A673 (cell line): ENCODE measurements around the gene GSTO2. TPM values are rescaled to one million over a fixed set of nuclear protein-coding genes. Genes with fewer than 3 reads are reported as not detected.

Experiments
- BruUV-seq: library from RNA; stranded (reverse); fragments of 400-500 nt; replicated peaks from 2 replicates; lab custom pipeline; 2021; lab: Mats Ljungman, UMichigan
- CTCF ChIA-PET: fragments of 300-600 bp; sonication (Branson Sonifier 250); formaldehyde crosslinking; loops from one replicate; lab custom pipeline; 2022; ENCODE audit warnings: antibody characterized with exemption; lab: Charles Lee
- POLR2A ChIA-PET: fragments of 300-600 bp; sonication (Branson Sonifier 250); formaldehyde crosslinking; loops from one replicate; lab custom pipeline; 2022; ENCODE audit warnings: antibody characterized with exemption; ENCODE audit not compliant: low non-redundant PET; lab: Charles Lee
- DNase-seq: peaks from one replicate; pipeline ENCODE4 v3.0.0-alpha.2; 2015; ENCODE audit warnings: low spot score
- H3K27ac ChIP-seq: fragments of 200-600 bp; sonication (generic); 2 replicates; pipeline ENCODE4 v1.5.1; 2016; ENCODE audit warnings: mixed run types, low read depth, mild to moderate bottlenecking, mixed read lengths, antibody characterized with exemption, low read length; ENCODE audit not compliant: poor library complexity, severe bottlenecking
- H3K27me3 ChIP-seq: fragments of 200-600 bp; sonication (generic); replicated peaks from 2 replicates; pipeline ENCODE4 v1.6.1; 2017; ENCODE audit warnings: mixed run types, low read depth, mild to moderate bottlenecking, mixed read lengths, antibody characterized with exemption, low read length; ENCODE audit not compliant: insufficient read depth, poor library complexity
- H3K36me3 ChIP-seq: fragments of 200-600 bp; sonication (generic); 2 replicates; pipeline ENCODE4 v1.6.1; 2016; ENCODE audit warnings: mixed run types, mild to moderate bottlenecking, mixed read lengths, antibody characterized with exemption, low read length; ENCODE audit not compliant: insufficient read depth, poor library complexity, severe bottlenecking
- H3K4me1 ChIP-seq: fragments of 200-600 bp; sonication (generic); 2 replicates; pipeline ENCODE4 v1.6.1; 2017; ENCODE audit warnings: mixed run types, mild to moderate bottlenecking, mixed read lengths, antibody characterized with exemption, low read length; ENCODE audit not compliant: insufficient read depth, poor library complexity, severe bottlenecking
- H3K4me3 ChIP-seq: fragments of 200-600 bp; sonication (generic); 2 replicates; pipeline ENCODE4 v1.5.1; 2016; ENCODE audit warnings: low read depth, mixed run types, mild to moderate bottlenecking, mixed read lengths, low read length; ENCODE audit not compliant: poor library complexity, severe bottlenecking
- H3K9me3 ChIP-seq: fragments of 200-600 bp; sonication (generic); 2 replicates; pipeline ENCODE4 v1.6.1; 2016; ENCODE audit warnings: mixed run types, low read depth, mild to moderate bottlenecking, mixed read lengths, antibody characterized with exemption, low read length; ENCODE audit not compliant: poor library complexity, severe bottlenecking
- EZH2 ChIP-seq: fragments of 200-600 bp; sonication (generic); IDR thresholded peaks from 2 replicates; pipeline ENCODE4 v1.6.1; 2017; ENCODE audit warnings: borderline replicate concordance, low read depth, mild to moderate bottlenecking, mixed read lengths, antibody characterized with exemption, low read length; ENCODE audit not compliant: poor library complexity, severe bottlenecking
- intact Hi-C: fragments of 100-400 bp; cut with micrococcal nuclease; formaldehyde crosslinking; loops from one replicate; pipeline ENCODE4 v1.10.0; 2022; ENCODE audit not compliant: unreplicated experiment
- total RNA-seq: library from RNA; stranded (reverse); gene quantifications from 2 replicates; pipeline ENCODE4 v1.2.3, GENCODE V29; 2021
- TF ChIP-seq, protein P1 (sequence below): fragments of 300-800, 200-600 bp; sonication (generic); conservative IDR thresholded peaks from 2 replicates; pipeline ENCODE4 v1.5.1; 2017; ENCODE audit warnings: low read depth, mild to moderate bottlenecking, antibody characterized with exemption, low read length, moderate library complexity, mixed read lengths

GSTO2 gene
- total RNA-seq, 1 experiment from 2014 or later: 0.26 TPM

GRCh38 chr10:104299031-104299904 is 30.3 kb downstream of the GSTO2 start:
- Histone ChIP-seq H3K9me3 (no peaks in the 10 kb centered on the region), H3K27me3 (peaks cover 3% of the 10 kb centered on the region), H3K36me3 (no peaks in the 10 kb centered on the region), H3K27ac (no peak overlapping the region), H3K4me3 (no peak overlapping the region), H3K4me1 (no peaks in the 10 kb centered on the region)
- CTCF ChIA-PET: interaction anchor here (1.9 kb wide), 1 partner anchor 54 kb away, joined by 5 read pairs; the partner anchor contains the start of gene CFAP58
- DNase-seq: no peak
- POLR2A ChIA-PET: interaction anchor here (0.5 kb wide), 1 partner anchor 70 kb away, joined by 4 read pairs; no protein-coding TSS in a partner anchor
- BruUV-seq: no TSS peak
- TF ChIP-seq, protein P1, sequence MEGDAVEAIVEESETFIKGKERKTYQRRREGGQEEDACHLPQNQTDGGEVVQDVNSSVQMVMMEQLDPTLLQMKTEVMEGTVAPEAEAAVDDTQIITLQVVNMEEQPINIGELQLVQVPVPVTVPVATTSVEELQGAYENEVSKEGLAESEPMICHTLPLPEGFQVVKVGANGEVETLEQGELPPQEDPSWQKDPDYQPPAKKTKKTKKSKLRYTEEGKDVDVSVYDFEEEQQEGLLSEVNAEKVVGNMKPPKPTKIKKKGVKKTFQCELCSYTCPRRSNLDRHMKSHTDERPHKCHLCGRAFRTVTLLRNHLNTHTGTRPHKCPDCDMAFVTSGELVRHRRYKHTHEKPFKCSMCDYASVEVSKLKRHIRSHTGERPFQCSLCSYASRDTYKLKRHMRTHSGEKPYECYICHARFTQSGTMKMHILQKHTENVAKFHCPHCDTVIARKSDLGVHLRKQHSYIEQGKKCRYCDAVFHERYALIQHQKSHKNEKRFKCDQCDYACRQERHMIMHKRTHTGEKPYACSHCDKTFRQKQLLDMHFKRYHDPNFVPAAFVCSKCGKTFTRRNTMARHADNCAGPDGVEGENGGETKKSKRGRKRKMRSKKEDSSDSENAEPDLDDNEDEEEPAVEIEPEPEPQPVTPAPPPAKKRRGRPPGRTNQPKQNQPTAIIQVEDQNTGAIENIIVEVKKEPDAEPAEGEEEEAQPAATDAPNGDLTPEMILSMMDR: no peak
- no peak for TF ChIP-seq EZH2
- intact Hi-C loops: no loop called here

DNA sequence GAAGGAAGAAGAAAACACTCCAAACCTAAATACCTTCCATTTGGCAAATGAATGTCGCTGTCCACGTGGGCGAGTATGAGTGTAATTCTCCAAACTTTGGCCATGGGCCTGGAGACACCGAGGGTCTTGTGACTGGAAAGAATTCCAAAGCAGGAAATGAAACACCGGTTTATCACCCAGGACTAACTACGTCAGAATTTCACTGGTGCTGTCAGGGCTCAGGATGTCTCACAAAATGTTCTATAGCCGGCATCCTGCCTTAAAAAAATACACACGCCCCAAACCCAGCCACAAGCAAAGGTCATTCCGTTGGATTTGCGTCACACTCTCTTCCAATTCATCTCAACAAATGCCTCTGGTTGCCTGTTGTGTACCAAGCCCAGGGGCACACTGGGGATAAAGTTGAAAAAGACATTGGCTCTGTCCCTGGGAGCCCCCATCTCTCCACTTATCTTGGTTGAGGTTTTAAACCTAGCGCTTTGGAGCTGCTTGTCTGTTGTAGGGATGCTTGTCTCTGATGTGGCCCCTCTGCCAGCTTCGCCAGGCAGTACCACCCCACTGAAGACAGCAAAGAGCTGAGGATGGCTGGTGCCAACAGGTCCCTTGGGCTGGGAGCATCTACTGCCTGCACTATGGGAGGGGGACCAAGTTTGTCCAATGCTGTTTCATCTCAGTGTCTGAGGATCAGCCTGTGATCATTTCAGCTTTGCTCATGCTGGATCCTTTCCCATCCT is 31.2 kb downstream of the GSTO2 start:
- intact Hi-C loops: no loop called here
- no peaks in the 10 kb centered on the region for H3K36me3 ChIP-seq
- no peaks in the 10 kb centered on the region for H3K27me3 ChIP-seq
- POLR2A ChIA-PET: no interaction called here
- TF ChIP-seq, protein P1: no peak
- no peak for TF ChIP-seq EZH2
- CTCF ChIA-PET: no interaction called here
- H3K4me1 ChIP-seq: no peaks in the 10 kb centered on the region
- no peak for DNase-seq
- H3K27ac ChIP-seq: no peak overlapping the region
- no TSS peak for BruUV-seq
- H3K9me3 ChIP-seq: no peaks in the 10 kb centered on the region
- no peak overlapping the region for H3K4me3 ChIP-seq

GRCh38 chr10:104300736-104301292 is 31.8 kb downstream of the GSTO2 start:
- H3K9me3 ChIP-seq: no peaks in the 10 kb centered on the region
- DNase-seq: no peak
- no peak overlapping the region for H3K27ac ChIP-seq
- no peaks in the 10 kb centered on the region for H3K36me3 ChIP-seq
- ChIA-PET POLR2A (no interaction called here), CTCF (no interaction called here)
- intact Hi-C loops: no loop called here
- no peaks in the 10 kb centered on the region for H3K4me1 ChIP-seq
- TF ChIP-seq EZH2: no peak
- TF ChIP-seq, protein P1: no peak
- no TSS peak for BruUV-seq
- H3K4me3 ChIP-seq: no peak overlapping the region
- no peaks in the 10 kb centered on the region for H3K27me3 ChIP-seq
